ENCODE results near the gene MFSD1.

Gene MFSD1

DNA sequence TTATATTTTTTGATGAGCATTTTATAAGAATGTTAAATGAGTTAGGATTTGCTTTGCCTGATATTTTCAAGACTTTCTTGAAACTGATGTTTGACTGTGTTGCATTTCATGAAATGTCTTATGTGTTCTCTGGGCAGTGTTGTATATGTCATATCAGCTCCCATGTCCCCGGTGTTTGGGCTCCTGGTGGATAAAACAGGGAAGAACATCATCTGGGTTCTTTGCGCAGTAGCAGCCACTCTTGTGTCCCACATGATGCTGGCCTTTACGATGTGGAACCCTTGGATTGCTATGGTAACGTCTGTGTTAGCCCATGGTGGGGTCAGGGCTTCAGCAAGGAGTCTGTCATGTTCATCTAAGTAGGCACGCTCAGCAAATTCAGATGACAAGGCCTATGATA, 20.0 kb downstream of the MFSD1 start:
- no peak for DNase-seq

DNA sequence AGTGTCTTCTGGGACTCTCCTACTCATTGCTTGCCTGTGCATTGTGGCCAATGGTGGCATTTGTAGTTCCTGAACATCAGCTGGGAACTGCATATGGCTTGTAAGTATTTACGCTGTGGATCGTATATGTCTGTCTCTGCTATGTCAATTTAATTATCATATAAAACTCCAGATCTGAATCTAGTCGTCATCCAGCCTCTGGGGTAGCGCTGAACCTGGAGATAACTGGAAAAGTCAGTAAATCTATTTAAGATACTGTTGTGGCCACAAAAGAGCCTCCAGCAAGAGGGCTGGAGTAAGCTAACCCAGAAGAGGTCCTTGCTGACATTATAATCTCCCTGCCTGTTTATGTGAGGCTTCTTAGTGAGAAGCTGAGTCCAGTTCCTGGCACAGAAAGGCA, 21.6 kb downstream of the MFSD1 start:
- no peak for DNase-seq

DNA sequence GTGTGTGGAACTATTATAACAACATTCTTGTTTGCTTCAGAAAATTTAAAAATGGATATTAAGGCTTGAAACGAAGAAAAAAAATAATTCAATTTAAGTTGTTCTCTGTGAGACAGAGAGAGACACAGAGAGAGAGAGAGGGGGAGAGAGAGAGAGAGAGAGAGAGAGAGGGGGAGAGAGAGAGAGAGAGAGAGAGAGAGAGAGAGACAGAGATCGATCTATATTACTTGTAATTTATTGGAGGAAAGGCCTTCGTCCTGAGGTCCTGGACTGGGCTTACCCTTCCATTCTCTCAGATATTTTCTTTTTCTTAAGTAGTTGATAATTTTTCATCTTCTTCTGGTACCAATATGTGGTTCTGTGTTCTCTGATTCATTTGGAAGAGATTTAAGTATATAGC, 25.9 kb downstream of the MFSD1 start:
- DNase-seq, result no peak

DNA sequence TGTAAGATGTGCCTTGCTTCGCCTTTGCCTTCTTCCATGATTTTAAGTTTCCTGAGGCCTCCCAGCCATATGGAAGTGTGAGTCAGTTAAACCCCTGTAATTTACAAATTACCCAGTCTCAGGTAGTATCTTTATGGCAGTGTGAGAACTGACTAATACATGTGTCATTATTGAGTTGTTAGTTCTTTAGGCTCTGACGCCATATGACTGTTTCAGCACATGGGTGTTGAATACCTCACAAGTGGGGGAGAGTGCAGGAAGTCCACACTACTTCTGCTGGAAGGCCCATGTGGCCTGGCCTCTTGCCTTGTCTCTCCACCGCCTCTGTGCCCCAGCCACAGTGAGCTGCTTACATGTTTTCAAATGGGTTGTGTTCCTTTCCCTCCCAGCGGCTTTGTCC, 28.5 kb downstream of the MFSD1 start:
- no peak for DNase-seq

DNA sequence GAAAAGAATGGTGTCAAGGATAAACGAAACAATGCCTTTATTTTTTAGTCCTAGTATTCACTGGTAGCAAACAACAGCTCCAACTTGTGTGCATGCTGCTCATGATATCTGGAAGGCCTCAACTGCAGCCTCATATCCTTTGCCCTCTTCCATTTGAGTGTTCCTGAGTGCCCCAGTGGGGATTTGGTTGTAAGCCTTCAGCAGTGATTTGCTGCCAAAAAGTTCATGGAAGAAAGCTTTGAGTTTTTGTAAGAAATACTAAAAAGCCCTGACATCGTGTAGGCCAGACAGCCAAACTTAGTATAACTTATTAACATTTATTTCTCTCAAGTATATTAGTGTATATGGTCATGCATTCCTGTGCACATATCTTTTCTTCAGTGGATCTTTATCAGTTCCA, 30.0 kb downstream of the MFSD1 start:
- DNase-seq, result no peak

DNA sequence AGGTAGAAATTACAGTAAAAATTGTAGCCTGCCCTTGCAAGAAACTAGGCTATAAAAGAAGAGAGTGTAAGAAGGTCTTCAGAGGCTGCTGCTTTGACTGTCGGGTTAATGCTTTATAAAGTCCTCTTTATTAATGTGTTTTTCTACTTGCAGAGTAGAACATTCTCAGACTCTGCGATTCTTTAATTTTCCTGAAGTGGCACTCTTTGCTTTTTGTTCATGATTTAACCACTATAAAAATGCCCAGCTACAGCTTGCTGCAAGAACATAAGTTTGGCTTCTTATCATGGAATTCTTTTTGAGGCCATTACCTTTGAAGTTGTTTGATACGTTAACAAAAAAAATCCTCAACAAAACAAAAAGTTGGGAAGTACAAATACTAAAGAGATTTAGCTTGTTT, 33.8 kb downstream of the MFSD1 start:
- no peak for DNase-seq

DNA sequence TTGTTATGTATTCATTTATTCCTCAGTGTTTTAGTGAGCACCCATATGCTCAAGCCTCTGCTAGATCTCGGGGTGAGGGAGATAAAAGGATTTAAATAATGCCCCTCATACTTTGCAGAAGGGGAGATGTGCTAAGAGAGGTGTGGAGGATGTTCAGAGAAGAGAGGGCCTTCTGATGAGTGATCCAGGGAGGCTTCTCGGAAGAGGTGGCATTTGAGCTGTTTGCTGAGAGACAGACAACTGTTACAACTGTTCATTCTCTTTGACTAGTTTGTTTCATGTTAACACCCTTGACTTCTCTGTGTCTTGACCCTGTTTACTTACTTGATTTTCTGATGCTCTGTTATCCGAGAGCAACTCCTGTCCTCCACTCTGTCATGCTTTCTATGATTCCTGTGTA, 34.5 kb downstream of the MFSD1 start:
- no peak for DNase-seq

DNA sequence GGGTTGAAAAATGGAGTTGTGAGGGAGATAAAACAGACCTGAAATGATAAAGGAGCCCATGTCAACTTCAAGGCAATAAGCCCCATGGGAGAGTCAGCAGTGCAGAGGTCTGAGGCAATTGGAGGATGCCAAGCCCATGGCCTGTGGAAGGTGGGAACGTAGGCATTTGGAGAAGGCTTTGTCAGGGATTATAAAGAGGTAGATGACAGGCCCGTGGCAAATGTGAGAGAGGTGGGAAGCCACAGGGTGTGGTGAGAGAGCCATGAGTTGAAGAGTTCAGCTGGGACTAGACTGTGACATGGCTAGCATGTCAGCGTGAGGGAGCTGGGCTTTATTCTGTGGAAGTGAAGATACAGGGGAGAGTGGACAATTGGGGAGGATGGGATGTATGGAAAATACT, 35.4 kb downstream of the MFSD1 start:
- DNase-seq, result no peak

DNA sequence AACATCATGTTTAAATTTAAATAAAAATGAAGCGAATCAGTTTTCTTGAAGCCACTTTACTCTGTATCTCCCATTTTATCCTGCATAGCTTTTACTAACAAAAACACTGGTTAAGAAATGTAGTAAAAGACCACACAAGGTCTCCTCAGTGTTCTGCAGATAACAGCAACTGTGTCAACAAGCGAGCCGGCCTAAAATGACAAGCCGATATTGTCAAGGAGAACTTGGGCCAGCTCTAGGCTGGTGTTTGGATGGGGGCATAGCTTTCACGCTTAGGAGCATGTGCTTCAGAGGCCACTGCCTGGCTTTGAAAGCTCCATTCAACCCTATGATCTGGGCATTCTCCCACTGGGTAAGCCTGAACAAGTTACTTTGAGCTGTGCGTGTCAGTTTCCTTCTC, 38.1 kb downstream of the MFSD1 start:
- no peak for DNase-seq

DNA sequence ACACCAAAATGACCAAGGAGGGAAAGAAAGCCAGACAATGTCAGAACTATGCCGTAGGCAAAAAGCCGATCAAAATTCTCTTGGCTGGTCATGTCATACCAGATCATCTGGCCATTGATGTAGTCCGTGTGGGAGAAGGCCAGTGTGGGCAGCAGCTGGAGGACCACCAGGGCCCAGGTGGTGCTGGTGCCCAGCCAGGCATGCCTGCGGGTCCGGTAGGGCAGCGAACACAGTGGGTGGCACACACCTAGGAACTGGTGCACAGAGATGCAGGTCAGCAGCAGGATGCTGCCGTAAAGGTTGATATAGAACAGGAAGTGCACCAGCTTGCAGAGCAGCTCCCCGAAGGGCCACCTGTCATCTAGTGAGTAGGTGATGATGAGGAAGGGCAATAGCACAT, 39.5 kb downstream of the MFSD1 start:
- no peak for DNase-seq

DNA sequence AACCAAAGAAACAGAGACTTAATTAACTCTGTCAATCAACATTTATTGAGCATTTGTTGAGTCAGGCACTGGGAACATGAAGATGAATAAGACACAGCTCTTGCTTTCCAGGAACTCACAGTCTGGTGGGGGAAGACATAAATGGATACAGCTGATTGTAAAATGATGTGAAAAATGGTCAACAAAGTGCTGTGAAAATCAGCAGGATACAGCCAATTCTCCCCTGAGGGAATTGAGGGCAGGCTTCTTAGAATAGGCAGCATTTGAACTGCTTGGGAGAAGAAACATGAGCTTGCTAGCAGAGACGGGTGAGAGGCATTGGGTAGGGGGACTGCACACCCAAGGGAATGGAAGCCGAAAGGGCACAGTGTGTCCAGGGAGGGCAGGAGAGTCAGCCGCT, 41.1 kb downstream of the MFSD1 start:
- no peak for DNase-seq

DNA sequence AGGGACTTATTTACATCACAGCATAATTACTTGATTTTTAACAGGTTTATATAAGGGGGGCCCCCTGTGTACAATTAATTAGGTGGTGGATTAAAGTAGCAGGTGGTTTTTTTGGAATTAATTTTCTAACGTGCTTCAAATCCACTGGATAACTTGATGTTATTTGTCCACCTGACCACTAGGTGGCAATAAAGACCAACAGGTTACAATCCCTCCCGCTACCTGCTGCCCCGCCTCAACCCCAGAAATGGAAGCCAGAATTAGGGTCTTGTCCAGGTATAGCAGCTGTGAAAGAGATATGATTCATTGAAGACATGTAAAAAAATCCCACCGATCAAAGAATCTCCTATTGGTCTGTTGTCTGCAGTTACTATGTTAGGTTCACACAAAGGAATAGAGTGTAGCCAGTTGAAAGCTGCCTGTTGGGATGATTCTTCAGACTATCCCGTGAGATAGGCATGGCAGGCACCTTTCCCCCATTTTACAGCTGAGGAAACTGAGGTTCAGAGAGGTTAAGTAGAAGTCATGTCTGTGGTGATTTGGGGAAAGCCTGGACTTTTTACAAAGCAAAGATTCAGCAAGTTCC, 44.0 kb downstream of the MFSD1 start:
- DNase-seq, result peak; percentile 23

DNA sequence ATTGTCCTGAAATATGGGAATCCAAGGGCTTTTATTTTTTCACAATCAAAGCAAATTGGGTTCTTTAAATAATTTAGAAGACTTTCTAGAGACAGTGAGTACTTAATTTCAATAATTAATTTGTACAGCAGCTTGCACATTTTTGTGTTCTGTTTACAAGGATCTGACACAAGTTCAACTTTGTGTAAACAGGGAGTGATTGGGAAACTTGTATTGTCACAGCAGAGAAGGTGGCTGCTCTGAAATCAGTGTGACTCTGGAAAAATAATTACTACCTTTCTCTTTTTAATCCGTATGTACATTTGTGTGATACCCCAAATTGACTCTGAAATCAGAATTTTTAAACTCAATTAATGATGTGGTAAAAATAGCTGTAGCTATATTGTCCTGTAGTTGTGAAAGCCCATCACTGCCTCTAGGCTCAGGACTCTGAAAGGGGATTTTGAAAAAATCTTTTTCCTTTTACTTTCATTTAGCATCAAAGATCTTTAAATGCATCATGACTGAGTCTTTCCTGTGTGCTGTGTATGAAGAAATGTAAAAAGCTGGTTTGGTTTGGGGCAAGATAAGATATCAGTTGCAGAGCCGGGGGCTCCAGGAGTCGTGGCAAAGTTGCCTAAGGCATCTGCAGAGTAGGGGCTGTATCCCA, 45.1 kb downstream of the MFSD1 start:
- no peak for DNase-seq

DNA sequence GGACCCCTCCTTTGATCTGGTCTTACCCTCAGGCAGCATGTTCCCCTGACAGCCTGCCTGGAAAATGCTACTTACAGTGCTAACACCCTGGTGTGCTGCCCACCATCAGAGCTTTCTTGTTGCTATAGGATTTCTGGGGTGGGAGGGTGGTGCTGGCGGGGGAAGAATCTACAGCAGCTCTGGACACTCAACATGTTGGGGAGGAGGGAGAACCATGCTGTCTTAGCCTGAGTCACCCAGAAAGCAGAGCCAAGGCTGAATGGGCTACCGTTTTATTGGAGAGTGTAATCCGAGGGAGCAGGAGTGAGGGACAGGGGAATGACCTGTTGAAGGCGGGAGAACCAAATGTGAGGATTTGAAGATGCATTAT, 45.6 kb downstream of the MFSD1 start:
- DNase-seq, result no peak

DNA sequence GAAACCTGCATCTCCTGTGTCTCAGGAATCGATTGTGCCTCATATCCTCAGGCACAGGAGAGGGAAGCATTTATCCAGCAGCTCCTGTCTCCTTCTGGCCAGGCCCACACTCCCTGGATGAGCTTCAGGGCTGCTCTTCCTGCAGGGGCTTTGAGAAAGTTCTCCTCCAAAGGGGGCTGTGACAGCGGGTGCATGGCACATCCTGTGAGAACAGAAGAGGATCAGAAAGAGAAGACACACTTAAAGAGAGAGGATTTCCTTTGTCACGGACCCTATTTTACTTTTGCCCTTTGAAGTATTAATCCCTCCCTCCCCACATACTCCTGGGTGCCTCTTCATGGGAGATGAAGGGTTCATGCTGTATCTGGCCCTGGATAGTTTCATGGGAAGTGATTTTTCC, 46.0 kb downstream of the MFSD1 start:
- no peak for DNase-seq

DNA sequence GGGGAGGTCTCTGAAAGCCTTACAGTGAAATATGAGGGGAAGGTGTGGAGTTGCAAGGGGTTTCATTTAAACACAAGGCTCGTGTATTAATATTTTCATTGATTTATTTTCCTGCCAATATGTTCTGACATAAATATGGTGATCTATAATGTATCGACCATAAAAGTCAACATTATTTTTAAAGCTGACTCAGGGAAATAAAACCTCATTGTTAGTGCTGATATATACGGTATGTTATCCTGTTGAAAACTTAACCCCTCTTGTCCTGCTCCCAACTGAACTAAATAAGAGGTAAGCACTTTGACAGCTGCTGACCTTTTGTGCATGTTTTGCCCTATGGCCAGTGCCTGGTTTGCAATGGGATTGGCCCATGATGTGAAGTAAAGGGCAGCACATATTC, 47.9 kb downstream of the MFSD1 start:
- DNase-seq, result no peak

DNA sequence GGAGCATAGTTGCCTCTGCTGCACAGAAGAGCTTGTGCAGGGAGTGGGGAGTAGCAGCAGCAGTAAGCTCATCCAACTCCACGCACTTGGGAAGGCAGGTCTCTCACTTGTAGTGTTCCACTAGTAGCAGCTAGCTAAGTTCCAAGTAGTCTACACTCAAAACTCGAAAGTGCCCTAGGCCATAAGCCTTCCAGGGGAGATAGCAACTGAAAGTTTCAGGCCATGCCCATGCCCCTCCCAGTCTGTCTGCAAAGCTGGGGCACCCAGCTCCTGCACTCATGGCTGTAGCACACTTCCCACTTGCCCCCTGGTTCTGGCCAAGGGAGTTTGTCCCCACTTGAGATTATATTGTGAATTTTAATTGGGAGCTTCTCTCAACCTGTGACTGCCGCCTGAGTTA, 57.5 kb downstream of the MFSD1 start:
- DNase-seq, result no peak

DNA sequence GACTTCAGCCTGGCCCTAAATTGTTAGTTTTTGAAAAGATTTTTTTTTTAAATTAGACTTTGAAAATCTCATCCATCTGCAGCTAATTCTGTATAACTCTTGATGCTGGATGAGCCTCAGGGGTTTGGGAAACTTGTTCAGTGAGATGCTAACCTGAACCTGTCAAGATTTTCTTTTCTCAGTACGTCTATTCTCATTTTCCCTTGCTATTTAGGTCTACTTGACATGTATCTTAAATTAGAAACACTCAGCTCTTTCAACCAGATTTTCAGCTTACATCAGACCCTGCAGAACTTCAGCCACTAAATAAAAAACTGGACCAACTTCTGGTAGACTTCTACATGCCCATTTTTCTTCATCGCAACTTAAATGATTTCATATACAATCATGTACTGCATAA, 61.4 kb downstream of the MFSD1 start:
- no peak for DNase-seq

DNA sequence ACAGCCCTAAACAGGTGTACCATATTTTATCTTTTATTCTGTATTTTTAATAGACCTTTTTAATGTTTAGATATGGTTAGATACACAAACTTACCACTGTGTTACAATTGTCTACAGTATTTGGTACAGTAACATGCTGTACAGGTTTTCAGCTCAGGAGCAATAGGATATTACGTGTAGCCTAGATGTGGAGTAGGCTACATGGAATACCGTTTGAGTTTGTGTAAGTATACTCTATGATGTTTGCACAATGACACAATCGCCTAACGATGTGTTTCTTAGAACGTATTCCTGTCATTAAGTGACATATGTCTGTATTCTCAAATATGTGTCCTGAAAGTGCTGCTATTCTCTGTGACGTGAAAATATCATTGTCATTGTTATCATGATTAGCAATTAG, 62.6 kb downstream of the MFSD1 start:
- no peak for DNase-seq

DNA sequence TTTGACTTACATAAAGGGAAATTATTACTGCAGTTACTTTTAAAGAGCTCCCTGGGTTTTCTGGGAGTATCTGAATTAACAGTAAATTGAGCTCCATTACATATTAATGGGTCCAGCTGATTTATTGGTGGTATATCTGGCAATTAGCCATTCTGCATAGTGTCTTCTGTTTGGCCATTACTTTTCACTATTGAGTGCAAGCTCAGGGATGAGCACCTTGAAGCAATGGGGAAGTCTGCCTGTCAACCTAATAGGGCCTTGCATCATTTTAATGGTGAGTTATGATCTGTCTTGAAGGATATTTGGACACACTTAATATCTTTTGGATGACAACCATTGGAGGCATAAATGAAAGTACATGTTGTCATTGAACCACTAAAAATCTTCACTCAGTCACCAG, 73.8 kb downstream of the MFSD1 start:
- DNase-seq, result no peak

All from activated T-cell treated with anti-CD3 and anti-CD28 coated beads, Interleukin-2, amount 50 U/mL, for 1 hour (primary cell).